VCaP (cell line): ENCODE measurements around the gene LRRC74A.

Experiments
- H3K27ac ChIP-seq: fragments of 450-650 bp; 2 replicates; pipeline ENCODE4 v1.5.1; 2017
- TF ChIP-seq, protein P1 (sequence below): fragments of 450-650 bp; conservative IDR thresholded peaks from 2 replicates; pipeline ENCODE4 v1.5.1; 2017; ENCODE audit warnings: mild to moderate bottlenecking, moderate library complexity

LRRC74A gene

GRCh38 chr14:76811561-76811960, 14.6 kb upstream of the LRRC74A start:
- TF ChIP-seq, protein P1, sequence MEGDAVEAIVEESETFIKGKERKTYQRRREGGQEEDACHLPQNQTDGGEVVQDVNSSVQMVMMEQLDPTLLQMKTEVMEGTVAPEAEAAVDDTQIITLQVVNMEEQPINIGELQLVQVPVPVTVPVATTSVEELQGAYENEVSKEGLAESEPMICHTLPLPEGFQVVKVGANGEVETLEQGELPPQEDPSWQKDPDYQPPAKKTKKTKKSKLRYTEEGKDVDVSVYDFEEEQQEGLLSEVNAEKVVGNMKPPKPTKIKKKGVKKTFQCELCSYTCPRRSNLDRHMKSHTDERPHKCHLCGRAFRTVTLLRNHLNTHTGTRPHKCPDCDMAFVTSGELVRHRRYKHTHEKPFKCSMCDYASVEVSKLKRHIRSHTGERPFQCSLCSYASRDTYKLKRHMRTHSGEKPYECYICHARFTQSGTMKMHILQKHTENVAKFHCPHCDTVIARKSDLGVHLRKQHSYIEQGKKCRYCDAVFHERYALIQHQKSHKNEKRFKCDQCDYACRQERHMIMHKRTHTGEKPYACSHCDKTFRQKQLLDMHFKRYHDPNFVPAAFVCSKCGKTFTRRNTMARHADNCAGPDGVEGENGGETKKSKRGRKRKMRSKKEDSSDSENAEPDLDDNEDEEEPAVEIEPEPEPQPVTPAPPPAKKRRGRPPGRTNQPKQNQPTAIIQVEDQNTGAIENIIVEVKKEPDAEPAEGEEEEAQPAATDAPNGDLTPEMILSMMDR, result no peak
- peak overlapping the region; percentile 94 for H3K27ac ChIP-seq

GRCh38 chr14:76812093-76812421, 14.2 kb upstream of the LRRC74A start:
- TF ChIP-seq, protein P1, result no peak
- H3K27ac ChIP-seq, result peak overlapping the region; percentile 94

DNA sequence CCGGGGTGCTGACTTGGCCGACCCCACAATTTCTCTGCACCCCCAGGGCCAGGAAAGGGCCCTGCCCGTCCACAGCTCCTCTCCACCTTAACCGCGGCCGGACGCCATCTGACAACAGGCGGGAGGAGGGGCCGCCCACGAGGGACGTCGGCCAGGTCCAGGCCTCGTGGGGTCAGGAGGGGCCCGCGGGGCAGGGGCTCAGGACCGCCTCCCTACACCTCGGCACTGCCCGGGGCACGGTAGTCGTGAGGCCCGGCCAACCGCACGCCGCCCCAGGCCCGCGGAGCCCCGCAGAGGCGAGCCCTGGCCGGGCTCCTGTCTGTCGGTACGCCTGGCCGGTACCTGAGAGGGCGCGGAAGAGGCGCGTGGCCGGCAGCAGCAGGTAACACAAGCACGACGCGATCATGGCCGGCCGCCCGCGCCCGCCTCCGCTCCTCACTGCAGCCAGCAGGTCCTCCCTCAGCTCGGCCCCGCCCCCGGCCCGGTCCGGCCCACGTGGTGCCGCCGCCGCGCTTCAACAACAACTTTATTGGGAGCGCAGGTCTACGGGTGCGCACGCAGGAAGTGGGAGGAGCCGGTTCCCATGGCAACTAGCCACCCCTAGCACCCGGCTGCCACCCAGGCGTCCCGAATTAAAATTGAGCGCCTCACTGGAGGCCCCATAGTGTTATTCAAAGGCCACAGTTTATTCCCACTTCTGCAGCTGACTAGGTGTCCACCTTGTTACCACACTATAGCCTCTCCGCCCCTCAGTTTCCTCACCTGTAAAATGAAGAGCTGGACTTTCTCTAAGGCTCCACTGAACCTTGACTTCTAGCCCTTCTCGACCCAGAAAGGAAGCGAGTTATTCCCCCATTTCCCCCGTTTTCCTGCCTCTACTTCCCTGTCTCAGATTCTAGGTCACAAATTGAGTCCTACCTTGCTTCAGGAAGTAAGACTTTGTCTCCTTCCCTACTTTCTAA, 13.5 kb upstream of the LRRC74A start, which contains the start of gene ANGEL1:
ANGEL1 (minus strand) TSS at position 461 of the 962 bp plus-strand sequence; CDS start at position 406, 55 bp downstream.
- peak within 1 kb of the TSS; percentile 94 for H3K27ac ChIP-seq
- TF ChIP-seq, protein P1, result no peak

DNA sequence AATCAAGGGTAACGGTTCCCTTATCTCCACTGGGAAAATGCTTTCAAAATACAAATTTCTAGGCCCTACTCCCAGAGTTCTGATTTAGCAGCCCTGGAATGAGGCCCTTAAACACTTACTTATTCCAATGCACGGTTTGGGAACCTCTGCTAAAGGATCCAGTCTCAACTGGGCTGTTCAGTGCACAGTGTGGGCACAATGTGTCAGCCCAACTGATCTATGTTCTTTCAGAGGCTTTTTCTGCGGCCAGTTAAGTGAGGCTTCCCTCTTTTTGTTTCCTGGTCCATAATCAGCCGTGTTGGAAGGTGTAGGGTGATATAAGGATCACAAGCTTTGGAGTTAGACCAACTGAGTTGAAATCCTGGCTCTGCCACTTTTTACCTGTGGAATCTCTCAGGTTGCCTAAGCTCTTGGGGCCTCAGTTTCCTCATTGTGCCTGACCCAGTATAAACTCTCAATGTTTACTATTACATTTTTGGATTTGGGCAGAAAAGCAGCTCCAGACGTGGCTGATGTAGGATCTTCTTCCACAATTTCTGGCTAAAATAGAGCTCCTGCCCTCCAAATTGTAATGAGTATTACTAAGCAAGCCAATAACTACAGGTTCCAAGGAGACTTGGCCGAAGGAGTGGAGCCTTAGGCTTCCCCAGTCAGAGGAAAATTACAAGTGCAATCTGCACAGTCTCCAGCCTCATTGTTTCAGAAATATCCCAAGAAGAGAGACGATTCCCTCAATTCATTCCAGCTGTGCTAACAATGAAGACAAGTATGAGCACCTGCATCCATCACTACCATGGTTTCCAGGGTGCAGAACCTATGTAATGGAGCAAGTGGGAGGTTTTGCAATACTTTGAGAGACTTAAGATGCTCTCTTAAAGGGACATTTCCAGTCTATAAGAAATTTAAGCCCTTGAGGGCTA, 11.2 kb upstream of the LRRC74A start:
- no peak overlapping the region for H3K27ac ChIP-seq
- TF ChIP-seq, protein P1, result no peak

DNA sequence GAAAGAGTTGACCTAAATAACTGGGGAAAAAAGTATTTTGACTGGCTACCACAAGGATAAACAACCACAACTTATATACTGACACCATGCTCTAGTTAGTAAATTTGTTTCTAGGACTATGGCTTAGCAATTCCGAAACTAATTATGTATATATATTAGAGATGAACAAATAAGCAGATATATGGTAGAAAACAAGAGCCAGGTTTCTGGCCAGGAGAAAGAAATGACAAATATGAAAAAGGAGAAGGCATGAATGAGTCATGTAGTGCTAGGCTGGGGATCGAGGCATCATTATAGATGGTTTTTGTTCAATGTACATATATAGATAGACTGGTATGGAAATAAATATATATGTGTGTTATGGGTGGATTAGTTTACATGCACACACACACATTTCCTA, 5.5 kb upstream of the LRRC74A start:
- TF ChIP-seq, protein P1, result no peak
- no peak overlapping the region for H3K27ac ChIP-seq

GRCh38 chr14:76827696-76828296, 1.6 kb downstream of the LRRC74A start:
- TF ChIP-seq, protein P1, result no peak
- H3K27ac ChIP-seq, result no peak overlapping the region
